Mesenchymal stem cell (in vitro differentiated cells and primary cell): ENCODE data around the gene CLASP1.
"Not testable (repeated sequence)": the region's sequence is repeated elsewhere in the genome, so short reads cannot be mapped to it uniquely, and the experiment has no call there.

Experiments
- DNase-seq: peaks from one replicate; pipeline ENCODE4 v3.0.0-alpha.2; 2013
- H2AFZ ChIP-seq: one replicate; pipeline ENCODE4 v1.6.1; 2013; ENCODE audit warnings: low read depth, mild to moderate bottlenecking, control low read depth, inconsistent platforms, low read length, moderate library complexity
- H2AK5ac ChIP-seq: 2 replicates; pipeline ENCODE4 v1.6.1; 2013; ENCODE audit warnings: low read length, moderate library complexity, mild to moderate bottlenecking, inconsistent platforms; ENCODE audit not compliant: severe bottlenecking
- H2BK120ac ChIP-seq: one replicate; pipeline ENCODE4 v1.6.1; 2013; ENCODE audit warnings: low read depth, mild to moderate bottlenecking, inconsistent platforms, low read length, moderate library complexity
- H2BK12ac ChIP-seq, 2 experiments: one replicate each; pipeline ENCODE4 v1.6.1; 2013; ENCODE audit warnings: inconsistent platforms in 2 of 2, low read length in 2 of 2, mild to moderate bottlenecking in 2 of 2, moderate library complexity in 2 of 2, control low read depth in 1 of 2
- H2BK15ac ChIP-seq: one replicate; pipeline ENCODE4 v1.6.1; 2013; ENCODE audit warnings: mild to moderate bottlenecking, low read depth, inconsistent platforms; ENCODE audit not compliant: poor library complexity, severe bottlenecking
- H2BK5ac ChIP-seq: 2 replicates; pipeline ENCODE4 v1.6.1; 2013; ENCODE audit warnings: low read depth, mild to moderate bottlenecking, low read length, control low read depth, inconsistent platforms; ENCODE audit not compliant: poor library complexity, severe bottlenecking
- H3K14ac ChIP-seq, 2 experiments: one replicate each; pipeline ENCODE4 v1.6.1; 2013; ENCODE audit warnings: inconsistent platforms in 2 of 2, low read length in 2 of 2, control low read depth in 1 of 2, mild to moderate bottlenecking in 1 of 2, moderate library complexity in 1 of 2
- H3K18ac ChIP-seq, 2 experiments: one replicate each; pipeline ENCODE4 v1.6.1; 2013; ENCODE audit warnings: inconsistent platforms in 2 of 2, low read length in 2 of 2, control low read depth in 1 of 2, low read depth in 1 of 2, mild to moderate bottlenecking in 1 of 2
- H3K23ac ChIP-seq, 2 experiments: one replicate each; pipeline ENCODE4 v1.6.1; 2013; ENCODE audit warnings: inconsistent platforms in 2 of 2, low read length in 2 of 2, mild to moderate bottlenecking in 2 of 2, moderate library complexity in 2 of 2, control low read depth in 1 of 2
- H3K27ac ChIP-seq: 2 replicates; pipeline ENCODE4 v1.5.1; 2013; ENCODE audit warnings: mild to moderate bottlenecking, moderate library complexity, low read length, control low read depth, inconsistent platforms; ENCODE audit not compliant: poor library complexity, severe bottlenecking
- H3K27me3 ChIP-seq, 2 experiments: 2 replicates each; pipeline versions ENCODE4 v1.6.1 to v1.7.0; 2013; ENCODE audit warnings: low read length in 2 of 2, mild to moderate bottlenecking in 2 of 2, moderate library complexity in 2 of 2, control low read depth in 1 of 2, inconsistent platforms in 1 of 2; ENCODE audit not compliant: control insufficient read depth in 1 of 2, insufficient read depth in 1 of 2
- H3K36me3 ChIP-seq, 2 experiments: 2 replicates each; pipeline versions ENCODE4 v1.6.1 to v1.7.0; 2013; ENCODE audit warnings: low read length in 2 of 2, control low read depth in 1 of 2, inconsistent platforms in 1 of 2, low read depth in 1 of 2, mild to moderate bottlenecking in 1 of 2; ENCODE audit not compliant: insufficient read depth in 2 of 2, control insufficient read depth in 1 of 2
- H3K4ac ChIP-seq, 2 experiments: one replicate each; pipeline ENCODE4 v1.6.1; 2013; ENCODE audit warnings: inconsistent platforms in 2 of 2, low read length in 2 of 2, mild to moderate bottlenecking in 2 of 2, moderate library complexity in 2 of 2, control low read depth in 1 of 2, low read depth in 1 of 2
- H3K4me1 ChIP-seq: 2 replicates; pipeline ENCODE4 v1.6.1; 2013; ENCODE audit warnings: low read depth, low read length, control low read depth; ENCODE audit not compliant: control insufficient read depth, insufficient read depth
- H3K4me2 ChIP-seq: 2 replicates; pipeline ENCODE4 v1.6.1; 2013; ENCODE audit warnings: low read length, mild to moderate bottlenecking, inconsistent platforms; ENCODE audit not compliant: poor library complexity, severe bottlenecking
- H3K4me3 ChIP-seq, 2 experiments: 2 replicates each; pipeline versions ENCODE4 v1.5.1 to v1.7.0; 2013; ENCODE audit warnings: low read length in 2 of 2, mild to moderate bottlenecking in 2 of 2, control low read depth in 1 of 2, low read depth in 1 of 2; ENCODE audit not compliant: insufficient read depth in 1 of 2
- H3K79me1 ChIP-seq: replicated peaks from 2 replicates; pipeline ENCODE4 v1.6.1; 2013; ENCODE audit warnings: mild to moderate bottlenecking, control low read depth, low read length, inconsistent platforms; ENCODE audit not compliant: poor library complexity, severe bottlenecking
- H3K9ac ChIP-seq: 2 replicates; pipeline ENCODE4 v1.7.0; 2013; ENCODE audit warnings: mild to moderate bottlenecking, low read length, moderate library complexity
- H3K9me3 ChIP-seq: 2 replicates; pipeline ENCODE4 v1.7.0; 2013; ENCODE audit warnings: mild to moderate bottlenecking, low read length; ENCODE audit not compliant: control insufficient read depth
- H4K8ac ChIP-seq: one replicate; pipeline ENCODE4 v1.6.1; 2013; ENCODE audit warnings: inconsistent platforms, mild to moderate bottlenecking, low read length, moderate library complexity
- H4K91ac ChIP-seq: one replicate; pipeline ENCODE4 v1.6.1; 2013; ENCODE audit warnings: mild to moderate bottlenecking, low read length, inconsistent platforms
- WGBS: methylation state at CpG from one replicate; pipeline ENCODE4 v1.1.7; 2013; ENCODE audit warnings: mixed read lengths; 5-methylcytosine and 5-hydroxymethylcytosine counted together

Gene CLASP1

GRCh38 chr2:121552477-121553180, 96.6 kb downstream of the CLASP1 start:
- WGBS = 100% methylated on average over 1 of the region's 2 CpGs
- not testable (repeated sequence) for H3K9me3 ChIP-seq, H3K9ac ChIP-seq, H2BK12ac ChIP-seq, H4K8ac ChIP-seq, H2AK5ac ChIP-seq, H3K4me2 ChIP-seq, H3K27me3 ChIP-seq, H2AFZ ChIP-seq, H2BK5ac ChIP-seq, H3K27ac ChIP-seq, H3K4ac ChIP-seq, H2BK15ac ChIP-seq, H3K4me3 ChIP-seq, H3K36me3 ChIP-seq, H4K91ac ChIP-seq, H3K4me1 ChIP-seq, DNase-seq, H3K14ac ChIP-seq, H3K23ac ChIP-seq, H3K18ac ChIP-seq, H2BK120ac ChIP-seq
- H3K79me1 ChIP-seq = peaks cover 33% of the 10 kb centered on the region

DNA sequence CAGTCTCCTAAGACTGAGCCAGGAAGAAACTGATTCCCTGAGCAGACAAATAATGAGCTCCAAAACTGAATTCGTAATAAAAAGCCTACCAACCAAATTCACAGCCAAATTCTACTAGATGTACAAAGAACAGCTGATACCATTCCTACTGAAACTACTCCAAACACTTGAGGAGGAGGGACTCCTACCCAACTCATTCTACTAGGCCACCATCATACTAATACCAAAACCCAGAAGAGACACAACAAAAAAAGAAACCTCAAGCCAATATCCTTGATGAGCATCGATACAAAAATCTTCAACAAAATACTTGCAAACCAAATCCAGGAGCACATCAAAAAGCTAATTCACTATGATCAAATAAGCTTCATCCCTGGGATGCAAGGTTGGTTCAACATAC, 98.6 kb downstream of the CLASP1 start:
- H2BK12ac ChIP-seq = no peak overlapping the region
- peaks cover 36% of the 10 kb centered on the region for H3K79me1 ChIP-seq
- DNase-seq = no peak
- H3K4me1 ChIP-seq = peaks cover 1% of the 10 kb centered on the region
- no peak overlapping the region for H3K9ac ChIP-seq
- H2AK5ac ChIP-seq = no peak overlapping the region
- no peak overlapping the region for H3K27ac ChIP-seq
- H3K18ac ChIP-seq = no peak overlapping the region
- H3K23ac ChIP-seq = no peak overlapping the region
- H2BK5ac ChIP-seq = no peak overlapping the region
- no peak overlapping the region for H3K4ac ChIP-seq
- no peak overlapping the region for H3K14ac ChIP-seq
- H4K8ac ChIP-seq = no peak overlapping the region
- H3K4me2 ChIP-seq = no peak overlapping the region
- no peak overlapping the region for H3K4me3 ChIP-seq
- 96% methylated on average over 2 of the region's 2 CpGs for WGBS
- H2AFZ ChIP-seq = no peak overlapping the region
- no peaks in the 10 kb centered on the region for H3K27me3 ChIP-seq
- peaks cover 5% of the 10 kb centered on the region for H3K9me3 ChIP-seq
- peaks cover 0 to 4% of the 10 kb centered on the region in 2 experiments for H3K36me3 ChIP-seq
- H4K91ac ChIP-seq = no peak overlapping the region
- no peak overlapping the region for H2BK120ac ChIP-seq
- no peak overlapping the region for H2BK15ac ChIP-seq

DNA sequence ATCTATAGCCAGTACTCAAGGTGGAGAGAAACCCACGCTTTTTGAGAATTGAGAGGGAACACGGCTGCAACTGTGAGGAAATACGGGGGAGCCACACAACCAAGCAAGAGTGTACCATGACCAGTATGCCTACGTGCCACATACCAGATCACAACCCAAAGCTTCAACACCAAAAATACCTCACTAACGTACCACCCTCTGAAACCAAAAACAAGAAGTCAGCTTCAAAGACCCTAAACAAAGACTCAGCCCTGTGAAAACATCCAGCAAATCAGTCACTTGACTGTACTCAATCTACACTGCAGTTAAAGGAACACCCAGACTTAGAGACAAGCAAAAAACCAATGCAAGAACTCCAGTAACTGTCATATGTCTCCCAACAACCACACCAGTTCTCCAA, 101.6 kb downstream of the CLASP1 start:
- H3K9ac ChIP-seq = no peak overlapping the region
- no peak overlapping the region for H4K91ac ChIP-seq
- no peak overlapping the region for H4K8ac ChIP-seq
- no peak overlapping the region for H2AK5ac ChIP-seq
- no peak overlapping the region for H3K23ac ChIP-seq
- no peak overlapping the region for H2BK5ac ChIP-seq
- no peak overlapping the region for H3K18ac ChIP-seq
- H3K4ac ChIP-seq = no peak overlapping the region
- H3K4me1 ChIP-seq = no peaks in the 10 kb centered on the region
- peaks cover 0 to 2% of the 10 kb centered on the region in 2 experiments for H3K36me3 ChIP-seq
- peaks cover 38% of the 10 kb centered on the region for H3K79me1 ChIP-seq
- DNase-seq = no peak
- H3K27ac ChIP-seq = no peak overlapping the region
- WGBS = 95% methylated on average over 5 of the region's 5 CpGs
- no peak overlapping the region for H2AFZ ChIP-seq
- H3K4me2 ChIP-seq = no peak overlapping the region
- no peak overlapping the region for H2BK15ac ChIP-seq
- H3K4me3 ChIP-seq = no peak overlapping the region
- H2BK12ac ChIP-seq = no peak overlapping the region
- H3K14ac ChIP-seq = no peak overlapping the region
- H3K9me3 ChIP-seq = peaks cover 5% of the 10 kb centered on the region
- H3K27me3 ChIP-seq = no peaks in the 10 kb centered on the region
- no peak overlapping the region for H2BK120ac ChIP-seq

DNA sequence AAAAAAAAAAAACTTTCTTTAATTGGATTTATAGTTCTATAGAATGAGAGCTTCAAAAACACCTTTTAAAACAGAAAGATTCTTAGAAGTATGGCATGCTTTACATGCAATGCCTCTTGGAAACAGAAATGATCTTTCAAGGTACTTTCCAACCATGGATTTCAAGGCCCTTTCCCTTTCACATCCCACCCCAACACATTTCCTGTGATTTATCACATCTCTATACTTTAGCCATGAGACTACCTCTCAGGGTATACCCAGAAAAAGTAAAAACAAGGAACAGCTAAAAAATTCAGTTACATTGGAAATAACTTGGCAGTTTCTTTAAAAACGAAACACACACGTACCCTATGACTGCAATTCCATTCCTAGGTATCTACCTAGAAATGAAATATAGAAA, 103.3 kb downstream of the CLASP1 start:
- Histone ChIP-seq H2BK120ac (no peak overlapping the region), H3K4me1 (peaks cover 1% of the 10 kb centered on the region), H3K23ac (no peak overlapping the region)

More for the DNA sequence above, 103.3 kb downstream of the CLASP1 start:
- Histone ChIP-seq H3K36me3 (peaks cover 0 to 2% of the 10 kb centered on the region in 2 experiments), H4K8ac (no peak overlapping the region), H2BK15ac (no peak overlapping the region), H3K4me2 (no peak overlapping the region), H3K9ac (no peak overlapping the region), H3K18ac (no peak overlapping the region), H3K4me3 (no peak overlapping the region), H3K79me1 (peaks cover 37% of the 10 kb centered on the region), H2BK5ac (no peak overlapping the region), H3K9me3 (peaks cover 5% of the 10 kb centered on the region), H2AFZ (no peak overlapping the region), H3K27ac (no peak overlapping the region), H4K91ac (no peak overlapping the region), H3K14ac (no peak overlapping the region), H2AK5ac (no peak overlapping the region), H3K27me3 (no peaks in the 10 kb centered on the region), H2BK12ac (no peak overlapping the region), H3K4ac (no peak overlapping the region)
- WGBS = 100% methylated on average over 1 of the region's 2 CpGs
- DNase-seq = no peak
